ENCODE results near the gene LCP2.

The LCP2 gene

GRCh38 chr5:170277867-170278281 lies 19.7 kb downstream of the LCP2 start:
- Histone ChIP-seq H3K27me3 (ENCODE audit: insufficient read depth, low read length, poor library complexity) (no peaks in the 10 kb centered on the region), H3K4me3 (ENCODE audit: low read depth in 1 of 2, low read length in 2 of 2) (peak overlapping the region in 1 of 2 experiments; percentile 27; a peak in 1 of 4 replicates), H3K9me3 (ENCODE audit: insufficient read depth, low read length, severe bottlenecking) (no peaks in the 10 kb centered on the region), H3K4me2 (ENCODE audit: insufficient read depth, low read length) (peak overlapping the region; percentile 55), H3K27ac (ENCODE audit: low read length) (peak overlapping the region; percentile 87), H3K36me3 (ENCODE audit: insufficient read depth, low read length) (peaks cover 76% of the 10 kb centered on the region), H3K4me1 (ENCODE audit: insufficient read depth, low read length) (peaks cover 57% of the 10 kb centered on the region), H2AFZ (ENCODE audit: low read depth, low read length) (no peak overlapping the region), H3K9ac (ENCODE audit: low read depth, low read length) (peak overlapping the region; percentile 34), H4K20me1 (ENCODE audit: insufficient read depth, low read length) (peaks cover 8% of the 10 kb centered on the region; the same call in 1 of the 2 replicates), H3K79me2 (ENCODE audit: insufficient read depth, low read length) (peaks cover 41% of the 10 kb centered on the region)
- TF ChIP-seq EZH2 (IDR thresholded peaks at IDR 0.05; ENCODE audit: borderline replicate concordance, low read depth, low read length, severe bottlenecking) = no peak
- no peak for TF ChIP-seq CTCF (IDR thresholded peaks at IDR 0.05; ENCODE audit: borderline replicate concordance, extremely low read depth, low read length, poor library complexity, severe bottlenecking)
- DNase-seq (no peak), ATAC-seq (ENCODE audit: insufficient read depth, low read depth) (no peak)

GRCh38 chr5:170276140-170276539 lies 21.4 kb downstream of the LCP2 start:
- Histone ChIP-seq H3K27ac (ENCODE audit: low read length) (peak overlapping the region; percentile 33), H2AFZ (ENCODE audit: low read depth, low read length) (no peak overlapping the region), H3K4me3 (ENCODE audit: low read depth in 1 of 2, low read length in 2 of 2) (no peak overlapping the region), H4K20me1 (ENCODE audit: insufficient read depth, low read length) (peaks cover 8% of the 10 kb centered on the region; the same call in 1 of the 2 replicates), H3K9me3 (ENCODE audit: insufficient read depth, low read length, severe bottlenecking) (no peaks in the 10 kb centered on the region), H3K4me2 (ENCODE audit: insufficient read depth, low read length) (no peak overlapping the region), H3K36me3 (ENCODE audit: insufficient read depth, low read length) (peaks cover 75% of the 10 kb centered on the region), H3K27me3 (ENCODE audit: insufficient read depth, low read length, poor library complexity) (no peaks in the 10 kb centered on the region), H3K79me2 (ENCODE audit: insufficient read depth, low read length) (peaks cover 25% of the 10 kb centered on the region), H3K9ac (ENCODE audit: low read depth, low read length) (no peak overlapping the region), H3K4me1 (ENCODE audit: insufficient read depth, low read length) (peaks cover 39% of the 10 kb centered on the region)
- DNase-seq (no peak), ATAC-seq (ENCODE audit: insufficient read depth, low read depth) (no peak)
- TF ChIP-seq EZH2 (IDR thresholded peaks at IDR 0.05; ENCODE audit: borderline replicate concordance, low read depth, low read length, severe bottlenecking) (no peak), CTCF (IDR thresholded peaks at IDR 0.05; ENCODE audit: borderline replicate concordance, extremely low read depth, low read length, poor library complexity, severe bottlenecking) (no peak)

- no peak for DNase-seq
- peak overlapping the region; percentile 38 for H3K27ac ChIP-seq (ENCODE audit: low read length)
Measured at GRCh38 chr5:170275376-170275994, 22.1 kb downstream of the LCP2 start.

GRCh38 chr5:170273968-170274710 lies 23.4 kb downstream of the LCP2 start:
- Histone ChIP-seq H3K36me3 (ENCODE audit: insufficient read depth, low read length) (peaks cover 85% of the 10 kb centered on the region), H3K4me1 (ENCODE audit: insufficient read depth, low read length) (peaks cover 19% of the 10 kb centered on the region), H3K4me3 (ENCODE audit: low read depth in 1 of 2, low read length in 2 of 2) (no peak overlapping the region), H4K20me1 (ENCODE audit: insufficient read depth, low read length) (peaks cover 8% of the 10 kb centered on the region; the same call in 1 of the 2 replicates), H3K27ac (ENCODE audit: low read length) (0 out of 2 replicates have a peak overlapping the region, but pooled peaks have one; percentile 18), H2AFZ (ENCODE audit: low read depth, low read length) (no peak overlapping the region), H3K27me3 (ENCODE audit: insufficient read depth, low read length, poor library complexity) (no peaks in the 10 kb centered on the region), H3K79me2 (ENCODE audit: insufficient read depth, low read length) (peaks cover 19% of the 10 kb centered on the region), H3K4me2 (ENCODE audit: insufficient read depth, low read length) (no peak overlapping the region), H3K9ac (ENCODE audit: low read depth, low read length) (no peak overlapping the region), H3K9me3 (ENCODE audit: insufficient read depth, low read length, severe bottlenecking) (no peaks in the 10 kb centered on the region)
- DNase-seq (peak; percentile 49), ATAC-seq (ENCODE audit: insufficient read depth, low read depth) (no peak)
- TF ChIP-seq CTCF (IDR thresholded peaks at IDR 0.05; ENCODE audit: borderline replicate concordance, extremely low read depth, low read length, poor library complexity, severe bottlenecking) = peak; percentile 70
- no peak for TF ChIP-seq EZH2 (IDR thresholded peaks at IDR 0.05; ENCODE audit: borderline replicate concordance, low read depth, low read length, severe bottlenecking)

More at GRCh38 chr5:170275376-170275994, 22.1 kb downstream of the LCP2 start:
- no peak overlapping the region for H2AFZ ChIP-seq (ENCODE audit: low read depth, low read length)
- H3K27me3 ChIP-seq (ENCODE audit: insufficient read depth, low read length, poor library complexity) = no peaks in the 10 kb centered on the region
- peaks cover 24% of the 10 kb centered on the region for H3K79me2 ChIP-seq (ENCODE audit: insufficient read depth, low read length)
- TF ChIP-seq EZH2 (IDR thresholded peaks at IDR 0.05; ENCODE audit: borderline replicate concordance, low read depth, low read length, severe bottlenecking) = no peak
- H3K9me3 ChIP-seq (ENCODE audit: insufficient read depth, low read length, severe bottlenecking) = no peaks in the 10 kb centered on the region
- H3K4me2 ChIP-seq (ENCODE audit: insufficient read depth, low read length) = no peak overlapping the region
- peaks cover 8% of the 10 kb centered on the region; the same call in 1 of the 2 replicates for H4K20me1 ChIP-seq (ENCODE audit: insufficient read depth, low read length)
- H3K4me1 ChIP-seq (ENCODE audit: insufficient read depth, low read length) = peaks cover 33% of the 10 kb centered on the region
- no peak overlapping the region for H3K9ac ChIP-seq (ENCODE audit: low read depth, low read length)
- ATAC-seq (ENCODE audit: insufficient read depth, low read depth) = no peak
- peaks cover 78% of the 10 kb centered on the region for H3K36me3 ChIP-seq (ENCODE audit: insufficient read depth, low read length)
- H3K4me3 ChIP-seq (ENCODE audit: low read depth in 1 of 2, low read length in 2 of 2) = no peak overlapping the region

Measured in DND-41 (cell line).